Gastroesophageal sphincter (tissue), 2 donors: ENCODE measurements around the gene ANKRD13C.

ENCODE experiments used
- EP300 ChIP-seq: sonication (generic); formaldehyde crosslinking; IDR thresholded peaks from one replicate; pipeline ENCODE4 v1.6.1; 2017; ENCODE audit warnings: antibody characterized with exemption, mild to moderate bottlenecking
- POLR2AphosphoS5 ChIP-seq: sonication (generic); formaldehyde crosslinking; IDR thresholded peaks from one replicate; pipeline ENCODE4 v1.6.1; 2017; ENCODE audit warnings: antibody characterized with exemption

- TF ChIP-seq POLR2AphosphoS5 (no peak), EP300 (no peak)
Observed at GRCh38 chr1:70314706-70315304, 39.7 kb downstream of the ANKRD13C start.
